Epithelial cell of proximal tubule (primary cell): ENCODE measurements around the gene CYP3A4. TPM values are rescaled to one million over a fixed set of nuclear protein-coding genes. Genes with fewer than 3 reads are reported as not detected.
"Not testable (repeated sequence)": the region's sequence is repeated elsewhere in the genome, so short reads cannot be mapped to it uniquely, and the experiment has no call there.

Source experiments
- DNase-seq: peaks from one replicate; pipeline ENCODE4 v3.0.0-alpha.2; 2011; ENCODE audit warnings: low read depth
- H3K4me3 ChIP-seq: 2 replicates; pipeline ENCODE4 v1.5.1; 2011; ENCODE audit warnings: low read depth, mild to moderate bottlenecking, low read length
- total RNA-seq: library from RNA; depleted of rRNA; stranded (reverse); fragments of >200 nt; gene quantifications from 2 replicates; pipeline ENCODE4 v1.2.3, GENCODE V29; 2015
- TF ChIP-seq, protein P1 (sequence below): conservative IDR thresholded peaks from 2 replicates; pipeline ENCODE4 v1.5.1; 2012; ENCODE audit warnings: low read depth, mild to moderate bottlenecking, low read length

The CYP3A4 gene
- total RNA-seq, 1 donor from 2014 or later, result not detected

DNA sequence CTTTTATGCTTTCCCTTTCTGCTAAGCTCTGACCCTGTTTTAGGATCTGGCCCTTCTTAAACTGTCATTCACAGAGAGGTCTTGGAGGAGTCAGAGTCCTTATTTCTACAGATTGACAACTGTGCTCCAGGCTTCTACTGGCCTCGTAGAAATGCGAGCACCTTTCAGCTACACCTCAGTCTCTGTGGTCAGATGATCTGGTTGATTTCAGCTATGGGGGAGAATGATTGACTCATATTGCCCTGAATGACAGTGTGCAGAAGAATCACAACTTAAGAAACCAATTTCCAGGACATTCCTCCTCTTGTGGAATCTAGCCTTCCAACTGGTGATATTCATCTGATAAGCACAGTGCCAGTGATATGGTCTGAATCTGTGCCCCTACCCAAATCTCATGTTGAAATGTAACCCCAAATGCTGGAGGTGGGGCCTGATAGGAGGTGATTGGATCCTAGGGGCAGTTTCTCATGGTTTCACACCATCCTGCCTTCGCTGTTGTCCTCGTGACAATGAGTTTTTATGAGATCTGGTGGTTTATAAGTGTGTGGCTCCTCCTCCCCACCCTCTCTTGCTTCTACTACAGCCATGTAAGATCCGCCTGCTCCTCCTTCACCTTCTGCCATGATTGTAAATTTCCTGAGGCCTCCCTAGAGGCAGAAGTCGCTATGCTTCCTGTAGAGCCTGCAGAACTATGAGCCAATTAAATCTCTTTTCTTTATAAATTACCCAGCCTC, 35.0 kb downstream of the CYP3A4 start:
- no peak for DNase-seq
- no peak overlapping the region for H3K4me3 ChIP-seq
- TF ChIP-seq, protein P1, sequence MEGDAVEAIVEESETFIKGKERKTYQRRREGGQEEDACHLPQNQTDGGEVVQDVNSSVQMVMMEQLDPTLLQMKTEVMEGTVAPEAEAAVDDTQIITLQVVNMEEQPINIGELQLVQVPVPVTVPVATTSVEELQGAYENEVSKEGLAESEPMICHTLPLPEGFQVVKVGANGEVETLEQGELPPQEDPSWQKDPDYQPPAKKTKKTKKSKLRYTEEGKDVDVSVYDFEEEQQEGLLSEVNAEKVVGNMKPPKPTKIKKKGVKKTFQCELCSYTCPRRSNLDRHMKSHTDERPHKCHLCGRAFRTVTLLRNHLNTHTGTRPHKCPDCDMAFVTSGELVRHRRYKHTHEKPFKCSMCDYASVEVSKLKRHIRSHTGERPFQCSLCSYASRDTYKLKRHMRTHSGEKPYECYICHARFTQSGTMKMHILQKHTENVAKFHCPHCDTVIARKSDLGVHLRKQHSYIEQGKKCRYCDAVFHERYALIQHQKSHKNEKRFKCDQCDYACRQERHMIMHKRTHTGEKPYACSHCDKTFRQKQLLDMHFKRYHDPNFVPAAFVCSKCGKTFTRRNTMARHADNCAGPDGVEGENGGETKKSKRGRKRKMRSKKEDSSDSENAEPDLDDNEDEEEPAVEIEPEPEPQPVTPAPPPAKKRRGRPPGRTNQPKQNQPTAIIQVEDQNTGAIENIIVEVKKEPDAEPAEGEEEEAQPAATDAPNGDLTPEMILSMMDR, result no peak

DNA sequence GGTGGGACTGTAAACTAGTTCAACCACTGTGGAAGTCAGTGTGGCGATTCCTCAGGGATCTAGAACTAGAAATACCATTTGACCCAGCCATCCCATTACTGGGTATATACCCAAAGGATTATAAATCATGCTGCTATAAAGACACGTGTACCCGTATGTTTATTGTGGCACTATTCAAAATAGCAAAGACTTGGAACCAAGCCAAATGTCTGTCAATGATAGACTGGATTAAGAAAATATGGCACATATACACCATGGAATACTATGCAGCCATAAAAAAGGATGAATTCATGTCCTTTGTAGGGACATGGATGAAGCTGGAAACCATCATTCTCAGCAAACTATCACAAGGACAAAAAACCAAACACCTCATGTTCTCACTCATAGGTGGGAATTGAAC, 37.1 kb downstream of the CYP3A4 start:
- DNase-seq, H3K4me3 ChIP-seq: not testable (repeated sequence)

DNA sequence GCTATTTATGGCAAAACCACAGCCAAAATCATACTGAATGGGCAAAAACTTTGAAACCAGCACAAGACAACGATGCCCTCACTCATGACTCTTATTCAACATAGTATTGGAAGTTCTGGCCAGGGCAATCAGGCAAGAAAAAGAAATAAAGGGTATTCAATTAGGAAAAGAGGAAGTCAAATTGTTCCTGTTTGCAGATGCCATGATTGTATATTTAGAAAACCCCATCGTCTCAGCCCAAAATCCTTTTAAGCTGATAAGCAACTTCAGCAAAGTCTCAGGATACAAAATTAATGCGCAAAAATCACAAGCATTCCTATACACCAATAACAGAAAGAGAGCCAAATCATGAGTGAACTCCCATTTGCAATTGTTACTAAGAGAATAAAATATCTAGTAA, 38.6 kb downstream of the CYP3A4 start:
- not testable (repeated sequence) for DNase-seq, H3K4me3 ChIP-seq

DNA sequence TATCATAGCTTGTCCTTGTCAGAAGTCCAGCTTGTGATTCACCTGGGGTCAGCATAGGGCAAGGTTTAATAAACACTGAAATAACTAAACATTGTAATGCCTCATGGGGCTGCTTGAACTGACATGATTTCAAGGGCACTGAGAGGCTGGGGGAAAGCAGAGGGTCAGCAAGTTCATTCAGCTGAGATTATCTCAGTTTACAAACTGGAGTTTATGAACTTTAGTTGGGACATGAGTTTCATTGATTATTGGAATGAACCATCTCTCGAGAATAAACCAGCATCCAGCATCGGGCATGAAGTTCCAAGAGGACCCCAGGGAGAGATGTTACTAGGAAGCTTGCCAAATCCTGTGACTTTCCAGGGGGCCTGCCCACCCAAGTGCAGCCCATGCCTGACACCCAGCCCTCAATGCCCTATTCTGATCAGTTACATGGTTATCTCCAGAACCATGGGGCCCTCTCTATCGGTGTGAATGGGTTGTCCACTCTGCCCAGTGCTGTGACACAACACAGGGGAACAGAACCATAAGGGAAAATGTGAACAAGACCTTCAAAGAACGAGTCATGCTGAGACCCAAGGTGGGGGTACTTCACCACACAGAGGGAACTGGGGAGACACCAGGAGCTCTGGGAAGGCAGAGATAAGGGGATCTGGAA, 41.1 kb downstream of the CYP3A4 start:
- TF ChIP-seq, protein P1, result no peak
- no peak for DNase-seq
- H3K4me3 ChIP-seq, result no peak overlapping the region

DNA sequence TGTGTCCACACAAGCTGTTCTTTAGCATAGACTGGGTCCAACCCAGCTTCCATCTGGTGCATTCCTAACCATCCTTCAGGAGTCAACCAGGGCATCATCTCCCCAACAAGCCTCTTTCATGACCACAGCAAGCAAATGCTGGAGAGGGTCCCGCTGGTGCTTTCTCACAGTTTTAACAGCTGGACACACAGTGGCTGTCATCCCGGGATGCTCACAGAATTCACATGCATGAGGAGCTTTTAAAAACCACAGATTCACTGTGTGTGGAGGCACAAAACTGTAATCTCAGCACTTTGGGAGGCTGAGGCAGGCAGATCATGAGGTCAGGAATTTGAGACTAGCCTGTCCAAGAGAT, 42.6 kb downstream of the CYP3A4 start:
- TF ChIP-seq, protein P1, result no peak
- DNase-seq, result no peak
- H3K4me3 ChIP-seq, result no peak overlapping the region

DNA sequence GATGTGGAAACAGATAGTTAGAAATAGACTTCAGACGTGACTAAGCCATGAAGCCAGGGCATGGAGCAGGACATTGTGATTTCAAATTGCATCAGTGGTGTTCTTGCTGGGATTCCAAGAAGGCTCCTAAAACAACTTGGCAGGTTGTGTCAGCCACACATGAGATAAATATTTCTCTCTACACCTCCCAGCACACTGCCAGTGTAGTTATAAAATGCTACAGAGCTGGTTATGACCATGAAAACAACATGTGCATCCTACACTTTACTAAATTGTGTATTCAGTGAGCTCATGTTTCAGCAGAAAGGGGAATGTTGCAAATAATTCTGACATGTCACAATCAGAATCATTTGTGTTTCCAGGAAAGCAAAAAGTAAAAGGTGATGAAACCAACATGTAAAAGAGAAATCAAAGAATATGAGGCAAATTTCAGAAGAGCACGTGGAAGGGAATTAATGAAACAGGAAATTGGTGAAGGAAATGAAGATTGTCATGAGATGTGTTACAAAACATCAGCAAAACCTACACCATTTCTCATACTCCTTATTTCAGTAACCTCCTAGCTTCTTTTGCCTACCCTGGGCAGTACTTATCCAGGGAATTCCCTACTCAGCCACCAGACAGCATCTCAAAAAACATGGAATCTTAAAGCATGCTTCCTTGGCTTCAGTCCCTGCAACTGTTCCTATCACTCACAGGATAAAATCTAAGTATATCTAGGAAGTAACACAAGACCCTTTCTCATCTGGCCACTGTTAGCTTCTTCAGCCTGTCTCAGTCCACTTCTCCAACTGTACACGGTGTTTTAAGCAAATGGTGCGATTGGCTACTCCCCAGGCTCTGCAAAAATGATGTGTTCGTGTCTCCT, 43.2 kb downstream of the CYP3A4 start:
- no peak overlapping the region for H3K4me3 ChIP-seq
- TF ChIP-seq, protein P1, result no peak
- DNase-seq, result no peak

DNA sequence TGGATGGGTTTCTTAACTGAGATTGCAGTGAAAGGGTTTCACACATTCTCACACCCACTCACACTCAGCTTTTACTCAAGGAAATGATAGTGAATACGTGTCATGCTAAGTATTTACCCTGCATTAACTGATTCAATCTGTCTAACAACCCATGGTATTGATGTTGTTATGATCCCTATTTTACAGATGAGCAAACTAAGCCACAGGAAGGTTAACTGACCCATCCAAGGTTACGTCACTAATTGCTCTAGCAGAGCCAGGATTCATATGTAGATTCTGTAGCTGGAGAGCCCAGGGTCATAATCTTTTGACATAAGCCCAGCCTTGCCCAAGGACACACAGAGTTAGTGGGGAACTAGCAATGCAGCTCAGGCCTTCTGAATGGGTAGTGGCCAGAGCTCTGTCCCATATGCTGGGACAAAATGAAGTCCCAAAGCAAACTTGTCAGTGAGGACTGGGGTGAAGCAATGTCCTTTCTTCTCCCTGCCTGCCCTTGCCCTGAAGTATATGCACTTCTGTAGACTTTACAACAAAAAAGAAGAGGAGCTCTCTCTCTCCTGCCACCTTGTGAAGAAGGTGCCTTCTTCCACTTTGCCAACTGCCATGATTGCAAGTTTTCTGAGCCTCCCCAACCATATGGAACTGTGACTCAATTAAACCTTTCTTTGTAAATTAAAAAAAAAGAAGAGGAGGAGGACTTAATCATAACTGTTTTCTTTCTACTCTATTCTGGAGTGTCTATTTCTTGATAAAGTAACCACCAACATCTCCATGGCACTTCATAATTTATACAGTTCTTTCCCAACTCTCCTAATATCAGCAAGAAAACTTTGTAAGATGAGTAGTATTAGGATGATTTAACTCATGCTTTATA, 44.0 kb downstream of the CYP3A4 start:
- TF ChIP-seq, protein P1, result no peak
- H3K4me3 ChIP-seq, result no peak overlapping the region

More for the DNA sequence above, 44.0 kb downstream of the CYP3A4 start:
- no peak for DNase-seq
